HG03354 (cell line): Measurements from ENCODE around the gene CHD1L.
"Not testable (repeated sequence)": the region's sequence is repeated elsewhere in the genome, so short reads cannot be mapped to it uniquely, and the experiment has no call there.

ENCODE experiments used
- ATAC-seq: cut with Tn5 transposase; IDR thresholded peaks from one replicate; pipeline ENCODE4 v1.9.1; 2021; ENCODE audit warnings: mild to moderate bottlenecking; ENCODE audit not compliant: unreplicated experiment, poor library complexity, severe bottlenecking

Gene CHD1L

DNA sequence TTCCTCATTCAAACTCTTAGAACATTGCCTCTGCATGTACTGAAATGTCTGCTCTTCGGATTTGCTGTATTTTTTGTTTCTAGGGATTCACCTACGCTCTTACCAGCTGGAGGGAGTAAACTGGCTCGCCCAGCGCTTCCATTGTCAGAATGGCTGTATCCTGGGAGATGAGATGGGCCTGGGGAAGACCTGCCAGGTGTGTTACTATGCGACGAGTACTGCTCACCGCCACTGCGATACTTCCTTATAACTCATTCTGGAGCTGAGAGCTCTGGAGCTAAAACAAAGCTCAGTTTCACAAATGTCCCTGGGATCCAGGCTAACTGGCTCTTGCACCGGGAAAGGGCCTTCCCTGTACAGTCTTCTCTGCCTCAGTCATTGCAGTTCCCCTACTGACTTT is 10.1 kb downstream of the CHD1L start:
- ATAC-seq = no peak

DNA sequence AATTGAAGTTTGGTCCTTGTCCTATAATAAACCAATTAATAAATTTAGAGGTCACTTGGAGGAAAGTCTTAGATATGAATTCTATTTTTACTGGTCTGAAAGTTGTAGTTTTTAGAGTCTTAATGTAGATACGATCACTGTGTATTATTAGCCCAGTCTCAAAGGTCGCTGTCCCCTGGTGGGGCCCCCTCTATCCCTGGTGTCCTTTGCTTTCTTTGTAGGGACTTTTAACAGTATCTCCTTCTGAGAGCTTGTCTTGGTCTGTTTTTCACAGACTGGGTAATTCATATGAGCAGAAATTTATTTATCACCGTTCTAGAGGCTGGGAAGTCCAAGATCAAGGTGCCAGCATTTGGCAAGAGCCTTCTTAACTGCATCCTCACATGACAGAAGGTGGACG is 18.5 kb downstream of the CHD1L start:
- no peak for ATAC-seq

DNA sequence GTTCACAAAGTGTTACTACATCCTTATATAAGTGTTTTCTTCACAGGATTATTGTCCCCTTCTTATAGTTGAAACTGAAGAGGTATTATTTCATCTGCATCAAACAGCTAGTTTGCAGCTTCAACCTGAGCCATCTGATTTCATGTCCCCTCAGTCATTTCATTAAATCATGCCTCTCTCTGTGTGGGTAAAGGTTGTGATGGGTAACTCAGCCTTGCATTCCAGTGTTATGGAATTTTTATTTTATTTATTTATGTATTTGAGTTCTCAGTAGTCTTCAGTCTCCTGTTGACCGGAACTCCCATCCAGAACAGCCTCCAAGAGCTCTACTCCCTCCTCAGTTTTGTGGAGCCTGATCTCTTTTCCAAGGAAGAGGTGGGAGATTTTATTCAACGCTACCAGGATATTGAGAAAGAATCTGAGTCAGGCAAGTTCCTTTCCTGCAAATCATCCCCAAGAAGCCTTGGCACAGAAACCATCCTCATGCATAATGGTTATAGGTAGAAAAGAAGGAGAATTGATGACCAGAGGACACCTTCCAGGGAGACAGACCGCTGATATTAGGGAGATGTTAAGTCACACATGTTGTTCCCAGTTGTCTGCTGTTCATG is 21.8 kb downstream of the CHD1L start:
- no peak for ATAC-seq

DNA sequence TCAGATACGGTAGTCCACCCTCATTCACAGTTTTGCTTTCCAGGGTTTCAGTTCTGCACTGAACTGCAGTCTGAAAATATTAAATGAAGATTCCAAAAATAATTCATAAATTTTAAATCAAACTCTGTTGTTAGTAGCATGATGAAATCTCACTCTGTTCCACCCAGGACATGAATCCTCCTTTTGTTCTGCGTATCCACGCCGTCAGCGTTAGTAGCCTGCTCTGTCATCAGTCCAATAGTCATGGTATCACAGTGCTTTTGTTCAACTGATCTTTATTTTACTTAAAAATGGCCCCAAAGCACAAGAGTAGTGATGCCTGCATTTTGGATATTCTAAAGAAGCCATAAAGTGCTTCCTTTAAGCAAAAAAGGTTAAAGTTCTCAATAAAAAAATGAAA is 23.9 kb downstream of the CHD1L start:
- ATAC-seq = no peak

DNA sequence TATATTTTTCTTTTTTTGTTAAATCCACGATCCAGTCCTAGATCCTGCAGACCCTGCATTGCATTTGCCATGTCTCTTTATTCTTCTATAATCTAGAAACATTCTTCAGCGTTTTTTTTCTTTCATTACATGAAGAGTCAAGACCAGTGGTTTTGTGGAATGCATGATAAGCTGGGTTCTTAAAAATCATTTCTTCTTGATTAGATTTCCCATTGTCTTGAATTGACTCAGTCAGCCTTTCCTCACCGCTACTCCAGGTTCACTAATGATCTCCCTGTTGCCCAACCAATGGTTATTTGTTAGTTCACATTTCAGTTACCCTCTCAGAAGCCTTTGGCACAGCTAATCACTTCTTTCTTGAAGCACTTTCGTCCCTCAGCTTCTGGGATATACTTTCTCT is 25.2 kb downstream of the CHD1L start:
- no peak for ATAC-seq

DNA sequence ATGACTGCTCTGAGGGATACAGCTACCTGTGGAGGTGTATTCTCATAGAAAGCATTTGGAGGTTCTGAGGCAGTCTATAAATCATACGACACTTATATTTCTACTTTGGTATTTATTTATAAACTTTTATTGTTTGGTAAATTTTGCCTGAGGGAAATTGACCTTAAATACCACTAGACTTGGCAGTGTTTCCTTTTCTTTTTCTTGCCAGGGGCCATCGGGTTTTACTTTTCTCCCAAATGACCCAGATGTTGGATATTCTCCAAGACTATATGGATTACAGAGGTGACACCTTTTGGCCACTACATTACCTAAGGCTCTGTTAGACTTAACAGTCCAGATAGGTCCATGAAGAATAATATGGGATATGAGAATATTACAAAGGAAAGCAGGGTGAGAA is 28.2 kb downstream of the CHD1L start:
- ATAC-seq = no peak

DNA sequence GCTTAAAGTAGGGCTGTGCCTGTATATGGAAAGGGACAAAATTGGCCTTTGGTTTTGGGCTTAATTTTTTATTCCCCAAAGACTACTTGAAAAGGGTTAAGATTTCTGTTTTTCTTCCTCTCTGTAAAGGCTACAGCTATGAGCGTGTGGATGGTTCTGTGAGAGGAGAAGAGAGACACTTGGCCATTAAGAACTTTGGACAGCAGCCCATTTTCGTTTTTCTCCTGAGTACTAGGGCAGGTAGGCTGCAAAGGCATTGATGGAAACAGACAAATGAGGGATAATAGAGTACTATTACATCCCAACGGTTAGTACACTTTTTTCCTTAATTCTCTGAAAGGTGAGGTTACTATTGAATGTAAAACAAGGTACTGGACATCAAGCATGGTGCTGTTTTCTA is 29.6 kb downstream of the CHD1L start:
- ATAC-seq = no peak

DNA sequence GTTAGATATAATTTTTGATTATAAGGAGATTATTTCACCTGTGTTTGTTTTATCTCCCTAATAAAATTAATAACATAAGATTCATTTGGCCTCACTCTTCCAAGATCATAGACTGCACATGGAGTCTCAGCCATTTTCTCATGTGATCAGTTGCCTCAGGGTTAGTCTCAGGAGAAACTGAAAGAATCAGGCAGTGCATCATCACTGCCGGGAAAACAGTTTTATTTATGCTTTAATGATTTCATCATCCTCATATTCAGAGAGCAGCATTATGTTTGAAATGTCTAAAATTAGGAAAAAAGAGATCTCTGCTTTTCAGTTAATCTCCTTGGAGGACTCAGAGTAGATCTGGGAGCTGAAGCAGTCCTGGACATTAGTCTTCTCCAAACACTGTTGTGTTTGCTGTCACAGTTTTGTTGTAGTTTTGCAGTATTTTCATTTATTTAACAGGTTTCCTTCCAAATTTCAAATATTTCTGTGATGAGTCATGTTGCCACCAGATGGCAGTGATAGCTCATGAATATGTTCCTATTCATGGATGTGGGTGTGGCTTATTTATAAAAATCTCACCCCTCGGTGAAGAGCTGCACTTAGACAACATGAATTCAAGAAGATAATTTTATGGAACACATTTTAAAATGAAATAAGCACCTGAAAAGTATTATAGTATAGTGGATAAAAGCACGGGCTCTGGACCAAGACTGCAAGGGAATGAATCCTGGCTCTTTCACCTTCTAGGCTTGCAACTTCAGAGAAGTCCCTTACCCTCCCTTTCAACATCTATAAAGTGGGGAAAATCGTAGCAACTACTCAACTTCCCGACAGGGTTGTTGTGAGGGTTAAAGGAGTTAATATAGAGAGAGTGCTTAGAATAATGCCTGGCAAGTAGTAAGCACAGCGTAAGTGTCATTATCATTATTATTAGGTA is 31.2 kb downstream of the CHD1L start:
- no peak for ATAC-seq

DNA sequence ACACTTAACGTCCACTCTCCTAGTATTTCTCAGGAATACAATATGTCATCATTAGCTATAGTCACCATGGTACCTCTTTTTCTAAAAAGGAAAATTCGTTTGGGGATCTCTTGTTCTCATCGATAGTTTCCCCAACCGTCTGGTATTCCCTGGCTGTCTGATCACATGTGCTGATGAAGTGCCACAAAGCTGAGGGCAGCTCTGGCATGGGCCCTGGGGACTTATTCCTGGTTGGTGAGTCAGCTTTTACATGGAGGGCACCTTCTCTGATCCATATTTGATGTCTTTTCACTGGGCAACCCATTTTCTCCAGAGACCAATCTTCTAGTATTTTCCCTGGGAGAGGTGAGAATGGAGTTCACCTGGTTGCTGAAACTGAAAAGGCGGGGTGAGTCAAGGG is 39.5 kb downstream of the CHD1L start:
- ATAC-seq = no peak

DNA sequence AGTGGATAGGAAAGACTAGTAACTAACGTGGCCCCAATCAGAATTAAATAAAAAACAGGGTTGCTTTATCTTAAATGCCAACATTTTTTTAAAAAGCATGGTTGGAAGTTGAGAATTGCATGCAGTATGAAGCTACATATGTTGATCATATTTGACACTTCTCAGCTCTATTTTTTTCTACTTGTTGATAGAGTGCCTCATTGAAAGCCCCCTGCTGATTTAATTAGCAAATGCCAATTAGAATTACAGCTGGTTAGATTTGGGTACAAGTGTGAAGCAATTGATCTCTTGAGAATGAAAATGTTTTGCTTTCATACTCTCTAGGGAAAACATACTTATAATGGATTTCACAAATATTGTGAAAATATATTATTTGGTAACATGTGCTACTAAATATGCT is 40.5 kb downstream of the CHD1L start:
- no peak for ATAC-seq

DNA sequence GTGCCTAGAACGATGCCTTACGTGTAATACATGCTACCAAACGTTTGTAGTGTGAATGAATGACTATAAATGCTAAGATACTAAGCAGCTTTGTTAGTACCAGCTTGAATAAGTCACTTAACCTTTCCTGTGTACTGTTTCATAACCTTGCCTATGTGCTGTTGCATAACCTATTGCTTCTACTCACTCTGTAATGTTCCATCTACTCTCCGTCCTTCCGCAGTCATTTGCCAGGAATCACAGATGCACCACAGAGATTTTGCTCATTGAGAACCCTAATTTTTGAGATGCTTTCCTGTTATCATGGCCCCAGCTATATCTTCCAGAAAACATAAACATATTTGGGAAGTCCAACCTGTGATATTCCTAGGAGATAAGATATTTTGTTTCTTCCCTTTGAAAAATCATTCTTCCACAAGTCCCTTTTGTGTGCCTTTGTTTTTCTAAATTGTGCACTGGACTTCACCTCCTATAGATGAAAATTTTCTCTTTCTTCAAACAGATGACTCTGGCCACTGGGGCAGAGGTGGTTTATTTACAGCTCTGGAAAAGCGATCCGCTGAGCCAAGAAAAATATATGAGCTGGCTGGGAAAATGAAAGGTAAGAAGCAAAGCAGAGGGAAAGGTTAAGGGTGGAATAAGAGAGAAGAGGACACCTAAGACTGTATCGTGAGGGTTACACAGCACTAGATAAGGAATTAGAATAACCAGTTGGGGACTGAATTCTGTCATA is 44.8 kb downstream of the CHD1L start:
- no peak for ATAC-seq

DNA sequence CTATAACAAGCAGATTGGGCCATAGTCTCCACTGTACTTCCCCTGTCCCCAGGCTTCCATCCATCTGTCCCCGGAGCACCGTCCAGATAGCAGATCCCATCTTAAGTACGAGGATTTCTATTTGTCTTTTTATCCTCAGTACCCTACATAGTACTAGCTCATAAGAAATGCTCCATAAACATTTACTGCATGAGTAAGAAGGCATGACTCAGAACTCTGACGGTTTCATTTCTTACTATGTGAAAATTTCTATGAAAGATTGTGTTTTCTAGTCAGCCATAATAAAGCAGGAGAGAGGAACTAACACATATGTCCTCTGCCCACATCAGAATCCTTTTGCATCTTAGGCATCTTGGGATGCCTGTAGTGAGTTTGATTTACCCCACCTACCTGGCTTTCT is 49.5 kb downstream of the CHD1L start:
- no peak for ATAC-seq

DNA sequence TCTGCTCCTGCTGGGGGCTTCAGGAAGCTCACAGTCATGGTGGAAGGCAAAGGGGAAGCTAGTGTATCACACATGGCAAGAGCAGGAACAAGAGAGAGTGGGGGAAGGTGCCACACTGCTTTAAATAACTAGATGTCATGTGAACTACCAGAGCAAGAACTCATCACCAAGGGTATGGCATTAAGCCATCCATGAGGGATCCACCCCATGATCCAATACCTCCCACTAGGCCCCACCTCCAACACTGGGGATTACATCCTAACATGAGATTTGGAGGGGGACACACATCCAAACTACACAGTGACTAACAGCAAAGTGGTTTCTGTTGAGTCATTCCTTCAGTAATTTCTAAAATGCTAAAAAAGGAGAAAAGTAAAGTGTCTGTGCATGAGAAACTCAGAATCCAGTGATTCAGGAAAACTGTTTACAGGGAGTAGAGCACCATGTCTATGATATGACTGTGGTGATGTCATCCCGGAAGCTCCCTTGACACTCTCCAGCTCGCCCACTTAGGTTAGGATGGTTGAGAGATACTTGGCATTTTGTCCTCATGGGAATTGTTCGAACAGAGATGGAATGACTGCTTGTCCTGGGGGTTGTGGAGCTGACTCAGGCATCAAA is 50.3 kb downstream of the CHD1L start:
- ATAC-seq = no peak

DNA sequence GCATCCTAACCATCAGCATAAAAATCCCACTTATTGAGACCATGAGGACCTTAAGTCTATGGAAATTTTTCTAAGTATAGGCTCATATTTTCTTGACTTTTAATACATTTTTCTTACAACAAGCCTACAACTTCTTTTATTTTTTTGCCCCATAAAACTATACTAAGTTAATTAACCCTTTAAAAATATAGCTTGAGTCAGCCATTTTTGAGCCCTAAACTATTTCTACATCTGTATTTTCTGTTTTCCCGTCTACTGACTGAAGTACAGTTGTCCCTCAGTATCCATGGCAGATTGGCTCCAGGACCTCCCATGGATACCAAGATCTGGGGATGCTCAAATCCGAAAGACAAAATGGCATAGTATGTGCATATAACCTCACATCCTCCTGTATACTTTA is 55.0 kb downstream of the CHD1L start:
- no peak for ATAC-seq

DNA sequence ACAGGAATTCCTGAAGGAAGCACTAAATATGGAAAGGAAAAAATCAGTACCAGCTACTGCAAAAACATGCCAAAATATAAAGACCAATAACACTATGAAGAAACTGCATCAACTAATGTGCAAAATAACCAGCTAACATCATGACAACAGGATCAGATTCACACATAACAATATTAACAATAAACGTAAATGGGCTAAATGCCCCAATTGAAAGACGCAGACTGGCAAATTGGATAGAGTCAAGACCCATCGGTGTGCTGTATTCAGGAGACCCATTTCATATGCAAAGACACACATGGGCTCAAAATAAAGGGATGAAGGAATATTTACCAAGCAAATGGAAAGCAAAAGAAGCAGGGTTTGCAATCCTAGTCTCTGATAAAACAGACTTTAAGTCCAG is 63.3 kb downstream of the CHD1L start:
- ATAC-seq = not testable (repeated sequence)

DNA sequence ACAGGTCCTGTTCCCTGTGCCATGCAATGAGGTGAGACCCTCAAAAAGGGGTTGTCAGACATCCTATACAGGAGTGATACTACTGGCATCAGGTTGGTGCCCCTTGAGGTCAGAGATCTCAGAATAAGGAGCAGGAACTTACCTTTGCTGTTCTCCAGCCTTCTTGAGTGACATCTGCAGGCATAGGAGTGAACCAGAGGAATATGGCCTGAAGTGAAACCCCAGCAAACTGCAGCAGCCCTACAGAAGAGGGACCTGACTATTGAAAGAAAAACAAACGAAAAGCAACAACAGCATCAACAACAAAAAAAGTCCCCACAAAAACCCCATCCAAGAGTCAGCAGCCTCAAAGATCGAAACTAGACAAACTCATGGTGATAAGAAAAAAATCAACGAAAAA is 74.5 kb downstream of the CHD1L start:
- no peak for ATAC-seq

DNA sequence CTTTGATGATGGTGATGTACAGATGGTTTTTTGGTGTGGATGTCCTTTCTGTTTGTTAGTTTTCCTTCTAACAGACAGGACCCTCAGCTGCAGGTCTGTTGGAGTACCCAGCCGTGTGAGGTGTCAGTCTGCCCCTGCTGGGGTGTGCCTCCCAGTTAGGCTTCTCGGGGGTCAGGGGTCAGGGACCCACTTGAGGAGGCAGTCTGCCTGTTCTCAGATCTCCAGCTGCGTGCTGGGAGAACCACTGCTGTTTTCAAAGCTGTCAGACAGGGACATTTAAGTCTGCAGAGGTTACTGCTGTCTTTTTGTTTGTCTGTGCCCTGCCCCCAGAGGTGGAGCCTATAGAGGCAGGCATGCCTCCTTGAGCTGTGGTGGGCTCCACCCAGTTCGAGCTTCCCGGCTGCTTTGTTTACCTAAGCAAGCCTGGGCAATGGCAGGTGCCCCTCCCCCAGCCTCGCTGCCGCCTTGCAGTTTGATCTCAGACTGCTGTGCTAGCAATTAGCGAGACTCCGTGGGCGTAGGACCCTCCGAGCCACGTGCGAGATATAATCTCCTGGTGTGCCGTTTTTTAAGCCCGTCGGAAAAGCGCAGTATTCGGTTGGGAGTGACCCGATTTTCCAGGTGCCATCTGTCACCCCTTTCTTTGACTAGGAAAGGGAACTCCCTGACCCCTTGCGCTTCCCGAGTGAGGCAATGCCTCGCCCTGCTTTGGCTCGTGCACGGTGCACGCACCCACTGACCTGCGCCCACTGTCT is 84.6 kb downstream of the CHD1L start:
- ATAC-seq = not testable (repeated sequence)

DNA sequence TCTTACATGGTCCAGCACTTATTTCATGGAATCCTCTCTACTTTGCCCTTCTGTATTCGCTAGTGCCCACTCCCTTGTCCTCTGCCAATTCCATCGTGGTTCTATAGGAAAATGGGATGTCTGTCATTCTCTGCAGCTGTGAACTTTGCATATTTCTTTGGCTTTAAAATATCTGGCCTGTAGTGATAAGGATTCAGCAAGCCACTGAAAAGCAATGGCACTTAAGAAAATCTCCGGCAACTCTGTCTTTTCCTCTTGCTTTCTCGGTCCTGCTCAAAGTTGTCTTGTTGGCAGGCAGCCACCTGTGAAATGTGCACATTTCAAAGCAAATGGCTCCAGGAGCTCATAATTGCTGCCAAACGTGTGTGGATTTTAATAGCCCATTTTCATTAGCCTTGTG is 91.8 kb downstream of the CHD1L start:
- ATAC-seq = no peak

DNA sequence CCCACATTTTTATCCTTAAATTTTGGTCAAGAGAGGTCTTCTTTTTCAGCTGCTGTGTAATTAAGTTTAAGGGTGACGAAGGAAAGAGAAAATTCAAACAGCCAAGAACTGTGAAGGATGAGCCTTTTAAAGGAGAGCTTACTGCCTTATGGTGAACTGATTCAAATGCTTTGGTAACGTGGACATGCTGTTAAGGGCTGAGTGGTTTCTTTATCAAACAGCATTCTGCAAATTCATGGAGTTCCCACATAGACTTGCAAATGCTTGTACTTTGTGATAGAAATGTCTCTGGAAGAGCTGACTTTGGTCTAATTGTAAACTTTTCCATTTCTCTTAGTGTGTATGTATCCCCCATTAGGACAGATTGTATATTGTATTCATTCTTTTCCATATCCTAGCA is 93.8 kb downstream of the CHD1L start:
- no peak for ATAC-seq
